HepG2 (cell line): ENCODE data around the gene ZBTB9. TPM values are rescaled to one million over a fixed set of nuclear protein-coding genes. Genes with fewer than 3 reads are reported as not detected.

Source experiments
- CBX1 ChIP-seq: IDR thresholded peaks from one replicate; pipeline ENCODE4 v1.6.1; 2016; ENCODE audit warnings: antibody characterized with exemption, low read depth
- CC2D1A ChIP-seq: sonication (generic); formaldehyde crosslinking; IDR thresholded peaks from 2 replicates; pipeline ENCODE4 v1.8.1; 2023; ENCODE audit warnings: mild to moderate bottlenecking, missing genetic modification reagents
- GABPA ChIP-seq, 2 experiments: IDR thresholded peaks; 2 replicates each; pipeline ENCODE4 v1.6.1; 2011 to 2016; ENCODE audit warnings: low read depth in 2 of 2, low read length in 1 of 2, missing biosample characterization in 1 of 2, missing genetic modification characterization in 1 of 2
- HINFP ChIP-seq: sonication (generic); formaldehyde crosslinking; IDR thresholded peaks from 2 replicates; pipeline ENCODE4 v1.4.0; 2020; ENCODE audit warnings: low read depth, mild to moderate bottlenecking, missing genetic modification reagents
- HIVEP1 ChIP-seq: sonication (generic); formaldehyde crosslinking; IDR thresholded peaks from 2 replicates; pipeline ENCODE4 v1.4.0; 2020; ENCODE audit warnings: mild to moderate bottlenecking, missing genetic modification reagents
- HOMEZ ChIP-seq: IDR thresholded peaks from 2 replicates; pipeline ENCODE4 v1.6.1; 2016; ENCODE audit warnings: low read depth
- IKZF4 ChIP-seq: sonication (generic); formaldehyde crosslinking; IDR thresholded peaks from 2 replicates; pipeline ENCODE4 v1.5.1; 2020; ENCODE audit warnings: borderline replicate concordance, mild to moderate bottlenecking, low read depth, missing genetic modification reagents; ENCODE audit errors: not compliant biosample characterization
- KDM4B ChIP-seq: sonication (generic); formaldehyde crosslinking; IDR thresholded peaks from 2 replicates; pipeline ENCODE4 v1.4.0; 2020; ENCODE audit warnings: missing genetic modification reagents
- PITX1 ChIP-seq: sonication (generic); formaldehyde crosslinking; IDR thresholded peaks from 2 replicates; pipeline ENCODE4 v1.5.1; 2020; ENCODE audit warnings: mild to moderate bottlenecking, missing genetic modification reagents
- SP4 ChIP-seq: sonication (generic); formaldehyde crosslinking; IDR thresholded peaks from 2 replicates; pipeline ENCODE4 v1.8.1; 2023; ENCODE audit warnings: mild to moderate bottlenecking, missing genetic modification reagents
- TFE3 ChIP-seq: IDR thresholded peaks from 2 replicates; pipeline ENCODE4 v1.6.1; 2016
- ZBTB4 ChIP-seq: sonication (generic); formaldehyde crosslinking; IDR thresholded peaks from 2 replicates; pipeline ENCODE4 v1.4.0; 2020; ENCODE audit warnings: missing genetic modification reagents, mild to moderate bottlenecking, borderline replicate concordance
- ZBTB42 ChIP-seq: sonication (generic); formaldehyde crosslinking; IDR thresholded peaks from 2 replicates; pipeline ENCODE4 v1.5.0; 2020; ENCODE audit warnings: mild to moderate bottlenecking, missing genetic modification reagents
- ZBTB7B ChIP-seq: sonication (generic); formaldehyde crosslinking; IDR thresholded peaks from 2 replicates; pipeline ENCODE4 v1.4.0; 2020; ENCODE audit warnings: missing genetic modification reagents
- ZNF317 ChIP-seq: sonication (generic); formaldehyde crosslinking; IDR thresholded peaks from 2 replicates; pipeline ENCODE4 v1.5.0; 2020; ENCODE audit warnings: mild to moderate bottlenecking, missing genetic modification reagents
- ZNF451 ChIP-seq: sonication (generic); formaldehyde crosslinking; IDR thresholded peaks from 2 replicates; pipeline ENCODE4 v1.5.0; 2020; ENCODE audit warnings: mild to moderate bottlenecking, missing genetic modification reagents
- ZNF557 ChIP-seq: sonication (generic); formaldehyde crosslinking; IDR thresholded peaks from 2 replicates; pipeline ENCODE4 v1.4.0; 2020; ENCODE audit warnings: missing genetic modification reagents
- ZNF580 ChIP-seq: IDR thresholded peaks from 2 replicates; pipeline ENCODE4 v1.6.1; 2016; ENCODE audit warnings: low read depth, borderline replicate concordance
- ZNF598 ChIP-seq: sonication (generic); formaldehyde crosslinking; IDR thresholded peaks from 2 replicates; pipeline ENCODE4 v1.5.1; 2020; ENCODE audit warnings: mild to moderate bottlenecking, missing genetic modification reagents, borderline replicate concordance
- ZNF780A ChIP-seq: sonication (generic); formaldehyde crosslinking; IDR thresholded peaks from 2 replicates; pipeline ENCODE4 v1.8.0; 2022; ENCODE audit warnings: mild to moderate bottlenecking, missing genetic modification reagents, moderate library complexity
- ZNF850 ChIP-seq: sonication (generic); formaldehyde crosslinking; conservative IDR thresholded peaks from 2 replicates; pipeline ENCODE4 v1.9.0; 2021; ENCODE audit warnings: mild to moderate bottlenecking, missing genetic modification reagents
- ZNF878 ChIP-seq: sonication (generic); formaldehyde crosslinking; IDR thresholded peaks from 2 replicates; pipeline ENCODE4 v1.8.1; 2023; ENCODE audit warnings: mild to moderate bottlenecking, missing genetic modification reagents, moderate library complexity
- polyA plus RNA-seq, 8 experiments: library from polyadenylated mRNA; depleted of rRNA in 3 of 8; stranded (reverse) in 7 of 8; unstranded in 1 of 8; fragments of >200 nt; fragmentation: Illumina TruSeq in 4 of 8; extraction: Trizol in 4 of 8; gene quantifications; 2 replicates each; pipeline versions ENCODE4 v1.2.1 to v1.2.3, GENCODE V29; 2011 to 2016; ENCODE audit warnings: low read depth in 4 of 8, missing spikeins in 1 of 8, mixed read lengths in 1 of 8; ENCODE audit not compliant: insufficient read depth in 1 of 8
- total RNA-seq, 5 experiments: library from RNA; depleted of rRNA; stranded (reverse); fragments of >200 nt; fragmentation: Illumina TruSeq; extraction: Trizol; gene quantifications; 2 replicates each; pipeline ENCODE4 v1.2.3, GENCODE V29; 2016; ENCODE audit warnings: low read depth in 1 of 5

The ZBTB9 gene
- total and polyA plus RNA-seq, 2 of the 13 experiments (the other 11 are each of a cell fraction or from before 2014, with no cell fraction given): 5.3 to 9.2 TPM

GRCh38 chr6:33410050-33410710 is 44.2 kb upstream of the ZBTB9 start (continued):
- TF ChIP-seq ZNF317 (CRISPR knock-in tag): peak; percentile 84
- peak; percentile 92 for TF ChIP-seq ZBTB4
- no peak for TF ChIP-seq ZNF598 (CRISPR knock-in tag)
- TF ChIP-seq ZBTB42 (CRISPR knock-in tag): no peak
- TF ChIP-seq HIVEP1 (CRISPR knock-in tag): peak; percentile 81; the same call in 1 of the 2 replicates
- peak; percentile 99 for TF ChIP-seq ZNF878 (CRISPR knock-in tag)
- TF ChIP-seq GABPA (IDR thresholded peaks at IDR 0.05; ENCODE audit: low read depth, low read length): no peak
- peak; percentile 75; the same call in 1 of the 2 replicates for TF ChIP-seq GABPA (CRISPR knock-in tag; IDR thresholded peaks at IDR 0.05; ENCODE audit: low read depth)
- peak; percentile 88 for TF ChIP-seq HINFP (CRISPR knock-in tag)
- no peak for TF ChIP-seq ZNF850 (CRISPR knock-in tag)
- peak; percentile 91 for TF ChIP-seq CBX1
- peak; percentile 65 for TF ChIP-seq HOMEZ
- peak; percentile 71 for TF ChIP-seq ZBTB7B (CRISPR knock-in tag)
- TF ChIP-seq IKZF4 (CRISPR knock-in tag): peak; percentile 97
- TF ChIP-seq ZNF780A (CRISPR knock-in tag): peak; percentile 98
- peak; percentile 98 for TF ChIP-seq CC2D1A
- peak; percentile 96; the same call in 1 of the 2 replicates for TF ChIP-seq ZNF580 (CRISPR knock-in tag)
- TF ChIP-seq TFE3 (CRISPR knock-in tag): peak; percentile 83
- TF ChIP-seq ZNF557 (CRISPR knock-in tag): peak; percentile 80; the same call in 1 of the 2 replicates
- TF ChIP-seq KDM4B (CRISPR knock-in tag): no peak
- peak; percentile 98 for TF ChIP-seq SP4 (CRISPR knock-in tag)
- peak; percentile 98 for TF ChIP-seq ZNF451 (CRISPR knock-in tag)
- TF ChIP-seq PITX1 (CRISPR knock-in tag): peak; percentile 73
